NT2/D1 (cell line): ENCODE measurements around the gene PLB1.
"Not testable (repeated sequence)": the region's sequence is repeated elsewhere in the genome, so short reads cannot be mapped to it uniquely, and the experiment has no call there.

ENCODE experiments used
- DNase-seq: peaks from one replicate; pipeline ENCODE4 v3.0.0-alpha.2; 2011; ENCODE audit warnings: low read depth, low spot score
- H3K27me3 ChIP-seq: 2 replicates; pipeline ENCODE4 v1.6.0; 2011; ENCODE audit warnings: mild to moderate bottlenecking; ENCODE audit not compliant: insufficient read length, insufficient read depth
- H3K36me3 ChIP-seq: 2 replicates; pipeline ENCODE4 v1.6.1; 2011; ENCODE audit warnings: mild to moderate bottlenecking, low read length, mixed read lengths; ENCODE audit not compliant: insufficient read depth, insufficient read length
- H3K4me1 ChIP-seq: 2 replicates; pipeline ENCODE4 v1.5.1; 2011; ENCODE audit not compliant: insufficient read depth, insufficient read length
- H3K4me3 ChIP-seq: 2 replicates; pipeline ENCODE4 v1.5.1; 2011; ENCODE audit warnings: low read depth; ENCODE audit not compliant: insufficient read length
- H3K9ac ChIP-seq: 2 replicates; pipeline ENCODE4 v1.6.0; 2011; ENCODE audit warnings: low read depth; ENCODE audit not compliant: insufficient read length
- H3K9me3 ChIP-seq: 2 replicates; pipeline ENCODE4 v1.5.1; 2011; ENCODE audit warnings: mild to moderate bottlenecking, low read length; ENCODE audit not compliant: insufficient read depth
- SUZ12 ChIP-seq: IDR thresholded peaks from 2 replicates; pipeline ENCODE4 v1.6.1; 2011; ENCODE audit not compliant: insufficient read length, insufficient read depth; ENCODE audit errors: extremely low read depth
- YY1 ChIP-seq: IDR thresholded peaks from 2 replicates; pipeline ENCODE4 v1.6.1; 2011; ENCODE audit not compliant: insufficient read length, insufficient read depth
- ZNF274 ChIP-seq: IDR thresholded peaks from 2 replicates; pipeline ENCODE4 v1.6.1; 2011; ENCODE audit warnings: mild to moderate bottlenecking, low read depth, low read length

The PLB1 gene

DNA sequence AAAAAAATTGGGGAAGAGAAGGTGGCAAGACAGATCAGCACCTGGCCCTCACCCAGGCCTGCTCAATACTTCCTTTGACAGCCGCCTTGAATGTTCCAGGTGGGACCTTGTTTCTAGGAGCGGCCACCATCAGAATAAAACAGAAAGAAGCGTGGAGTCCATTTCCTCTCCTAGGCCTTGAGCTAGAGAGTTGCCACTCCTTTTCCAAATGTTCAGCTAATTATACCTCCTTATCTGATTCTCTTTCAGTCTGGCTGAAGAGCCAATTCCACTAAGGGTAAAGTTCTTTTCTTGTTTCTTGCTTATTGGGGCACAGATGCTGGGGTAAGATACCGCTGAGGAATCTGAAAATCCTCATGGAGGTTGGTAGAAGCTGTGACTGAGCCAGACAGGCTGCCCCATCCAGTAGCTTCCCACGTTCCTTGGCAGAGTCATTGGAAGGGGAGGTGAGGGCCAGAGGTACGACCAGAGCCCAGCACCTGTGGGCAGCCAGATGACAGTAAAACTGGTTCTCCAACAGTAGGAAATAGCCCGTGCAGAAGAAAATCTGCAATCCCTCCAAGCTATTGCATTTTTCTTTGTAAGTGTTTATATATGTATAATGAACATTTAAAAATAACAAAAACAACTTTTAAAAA, 51.5 kb downstream of the PLB1 start:
- no peaks in the 10 kb centered on the region for H3K9me3 ChIP-seq
- peaks cover 5% of the 10 kb centered on the region for H3K4me1 ChIP-seq
- no peaks in the 10 kb centered on the region for H3K27me3 ChIP-seq
- TF ChIP-seq ZNF274 (no peak), SUZ12 (no peak), YY1 (no peak)
- no peak overlapping the region for H3K9ac ChIP-seq
- H3K36me3 ChIP-seq, result no peaks in the 10 kb centered on the region
- DNase-seq, result no peak
- H3K4me3 ChIP-seq, result no peak overlapping the region

GRCh38 chr2:28547906-28548600, 52.2 kb downstream of the PLB1 start:
- Histone ChIP-seq H3K9ac (no peak overlapping the region), H3K4me3 (no peak overlapping the region), H3K4me1 (peaks cover 5% of the 10 kb centered on the region), H3K27me3 (no peaks in the 10 kb centered on the region), H3K9me3 (no peaks in the 10 kb centered on the region), H3K36me3 (no peaks in the 10 kb centered on the region)
- DNase-seq, result no peak
- no peak for TF ChIP-seq YY1
- TF ChIP-seq SUZ12, result no peak
- TF ChIP-seq ZNF274, result no peak

DNA sequence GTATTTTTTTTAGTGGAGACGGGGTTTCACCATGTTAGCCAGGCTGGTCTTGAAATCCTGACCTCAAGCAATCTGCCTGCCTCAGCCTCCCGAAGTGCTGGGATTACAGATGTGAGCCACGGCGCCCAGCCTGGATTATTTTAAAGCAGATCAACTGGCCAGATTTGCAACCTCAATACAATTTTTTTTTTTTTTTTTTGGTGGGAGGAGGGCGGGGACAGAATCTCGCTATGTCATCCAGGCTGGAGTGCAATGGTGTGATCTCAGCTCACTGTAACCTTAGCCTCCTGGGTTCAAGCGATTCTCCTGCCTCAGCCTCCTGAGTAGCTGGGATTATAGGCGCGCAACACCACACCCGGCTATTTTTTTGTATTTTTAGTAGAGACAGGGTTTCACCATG, 54.5 kb downstream of the PLB1 start:
- not testable (repeated sequence) for H3K4me1 ChIP-seq, H3K27me3 ChIP-seq, H3K9me3 ChIP-seq, H3K4me3 ChIP-seq, H3K9ac ChIP-seq, DNase-seq, H3K36me3 ChIP-seq

DNA sequence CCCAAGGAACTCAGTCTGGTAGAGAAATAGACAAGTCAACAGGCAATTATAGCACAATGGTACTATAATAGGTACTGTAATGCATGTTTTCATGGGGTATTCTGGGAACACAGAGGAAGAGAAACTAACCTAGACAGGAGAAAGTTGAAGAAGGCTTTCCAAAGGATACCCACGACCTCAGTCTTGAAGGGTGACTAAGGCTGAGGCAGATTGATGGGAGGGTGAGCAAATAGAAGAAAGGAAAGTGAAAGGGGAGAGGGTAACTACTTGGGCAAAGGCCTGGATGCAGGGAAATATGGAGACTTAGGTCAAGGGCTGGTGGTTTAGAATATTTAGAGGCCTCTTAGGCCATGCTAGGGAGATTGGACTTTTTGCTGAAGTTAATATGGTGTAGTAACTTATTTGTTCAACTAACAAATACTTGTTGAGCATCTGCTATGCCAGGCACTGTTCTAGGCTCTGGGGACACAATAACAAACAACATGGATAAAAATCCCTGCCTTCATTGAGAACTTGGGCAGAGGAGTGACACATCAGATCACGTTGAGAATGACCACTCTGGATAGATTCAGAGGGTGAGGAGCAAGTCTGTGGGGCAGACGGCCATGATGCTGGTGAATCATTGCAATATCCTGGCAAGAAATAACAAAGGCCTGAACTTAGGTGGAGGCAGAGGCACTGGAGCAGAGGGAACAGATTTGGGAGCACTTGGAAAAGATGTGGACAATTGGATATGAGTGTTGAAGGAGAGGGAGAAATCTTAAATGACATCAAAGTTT, 56.4 kb downstream of the PLB1 start:
- Histone ChIP-seq H3K36me3 (no peaks in the 10 kb centered on the region), H3K27me3 (no peaks in the 10 kb centered on the region), H3K4me3 (no peak overlapping the region), H3K9ac (no peak overlapping the region), H3K4me1 (no peaks in the 10 kb centered on the region), H3K9me3 (no peaks in the 10 kb centered on the region)
- DNase-seq, result no peak
- no peak for TF ChIP-seq SUZ12
- no peak for TF ChIP-seq YY1
- no peak for TF ChIP-seq ZNF274

- TF ChIP-seq SUZ12, result no peak
- TF ChIP-seq YY1, result no peak
- no peak for TF ChIP-seq ZNF274
- Histone ChIP-seq H3K4me3 (no peak overlapping the region), H3K36me3 (no peaks in the 10 kb centered on the region), H3K27me3 (no peaks in the 10 kb centered on the region), H3K9me3 (no peaks in the 10 kb centered on the region), H3K9ac (no peak overlapping the region), H3K4me1 (no peaks in the 10 kb centered on the region)
- no peak for DNase-seq
Observed at GRCh38 chr2:28556303-28556702, 60.4 kb downstream of the PLB1 start.

DNA sequence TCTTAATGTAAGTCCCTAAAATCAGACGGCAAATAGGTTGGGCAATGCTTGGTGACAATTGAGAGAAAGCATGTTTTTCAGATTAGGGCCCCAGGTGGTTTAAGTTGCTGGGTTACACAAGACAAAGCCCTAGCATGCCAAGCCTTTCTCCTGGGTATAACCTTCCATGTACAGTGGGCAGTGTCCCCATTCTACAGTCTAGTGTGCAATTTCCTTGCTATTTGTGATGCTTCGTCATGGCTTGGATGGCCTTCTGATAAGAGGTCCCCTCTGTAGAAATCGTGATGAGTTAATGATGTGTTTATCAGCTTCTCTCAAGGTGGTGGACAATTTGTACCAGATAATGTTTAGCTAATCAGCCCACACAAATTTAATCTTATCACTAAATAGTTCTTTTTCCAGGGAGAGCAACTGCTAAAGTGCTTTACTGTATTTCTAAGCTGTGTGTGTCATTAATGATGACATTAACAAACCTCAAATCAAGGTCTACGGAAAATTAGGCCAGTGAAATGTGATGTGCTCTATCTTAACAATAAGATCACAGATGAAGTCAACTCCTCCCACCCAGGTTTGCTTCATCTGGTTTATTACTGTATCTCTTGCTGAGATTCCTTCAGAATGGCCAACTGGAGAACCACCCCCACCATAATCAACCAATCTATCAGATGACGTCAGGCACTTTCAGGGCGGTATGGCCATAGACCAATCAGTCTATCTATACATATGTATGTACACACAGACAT, 61.7 kb downstream of the PLB1 start:
- Histone ChIP-seq H3K36me3 (no peaks in the 10 kb centered on the region), H3K9ac (no peak overlapping the region), H3K4me1 (no peaks in the 10 kb centered on the region), H3K4me3 (no peak overlapping the region), H3K9me3 (no peaks in the 10 kb centered on the region), H3K27me3 (no peaks in the 10 kb centered on the region)
- DNase-seq, result no peak
- TF ChIP-seq ZNF274 (no peak), YY1 (no peak), SUZ12 (no peak)

- no peaks in the 10 kb centered on the region for H3K4me1 ChIP-seq
- no peak for DNase-seq
- H3K27me3 ChIP-seq, result no peaks in the 10 kb centered on the region
- H3K9me3 ChIP-seq, result no peaks in the 10 kb centered on the region
- no peak overlapping the region for H3K4me3 ChIP-seq
- no peak overlapping the region for H3K9ac ChIP-seq
- no peaks in the 10 kb centered on the region for H3K36me3 ChIP-seq
- no peak for TF ChIP-seq YY1
- no peak for TF ChIP-seq SUZ12
Observed at GRCh38 chr2:28558158-28558820, 62.4 kb downstream of the PLB1 start.
